SJCRH30 (cell line): ENCODE measurements around the gene BHMT2. TPM values are rescaled to one million over a fixed set of nuclear protein-coding genes. Genes with fewer than 3 reads are reported as not detected.

ENCODE experiments used
- DNase-seq, 2 experiments: peaks; one replicate each; pipeline ENCODE4 v3.0.0-alpha.2; 2015 to 2020
- H3K27ac ChIP-seq: fragments of 250-450 bp; sonication (Bioruptor Pico); 2 replicates; pipeline ENCODE4 v1.5.1; 2020; ENCODE audit warnings: mild to moderate bottlenecking, moderate library complexity
- H3K27me3 ChIP-seq: fragments of 250-450 bp; sonication (Bioruptor Pico); 2 replicates; pipeline ENCODE4 v1.5.1; 2020; ENCODE audit warnings: mild to moderate bottlenecking, moderate library complexity
- H3K36me3 ChIP-seq: fragments of 250-450 bp; sonication (Bioruptor Pico); 2 replicates; pipeline ENCODE4 v1.5.1; 2020; ENCODE audit warnings: mild to moderate bottlenecking, moderate library complexity
- H3K4me1 ChIP-seq: fragments of 250-450 bp; sonication (Bioruptor Pico); 2 replicates; pipeline ENCODE4 v1.5.1; 2020; ENCODE audit warnings: mild to moderate bottlenecking, moderate library complexity
- H3K4me3 ChIP-seq: fragments of 250-450 bp; sonication (Bioruptor Pico); 2 replicates; pipeline ENCODE4 v1.5.1; 2020; ENCODE audit warnings: mild to moderate bottlenecking, moderate library complexity
- H3K9me3 ChIP-seq: fragments of 250-450 bp; sonication (Bioruptor Pico); replicated peaks from 2 replicates; pipeline ENCODE4 v1.5.1; 2020; ENCODE audit warnings: mild to moderate bottlenecking, moderate library complexity
- total RNA-seq: library from RNA; depleted of rRNA; stranded (reverse); fragments of >200 nt; shearing (Covaris generic); gene quantifications from 2 replicates; pipeline ENCODE4 v1.2.3, GENCODE V29; 2014; rRNA removed

The BHMT2 gene
- total RNA-seq, 1 experiment from 2014 or later: not detected

- Histone ChIP-seq H3K9me3 (no peaks in the 10 kb centered on the region), H3K27ac (no peak overlapping the region), H3K36me3 (no peaks in the 10 kb centered on the region), H3K27me3 (no peaks in the 10 kb centered on the region), H3K4me1 (no peaks in the 10 kb centered on the region), H3K4me3 (no peak overlapping the region)
- DNase-seq: peak in 1 of 2 experiments; percentile 17
Measured at GRCh38 chr5:79122973-79123372, 53.4 kb downstream of the BHMT2 start.

- H3K36me3 ChIP-seq: no peaks in the 10 kb centered on the region
Measured at GRCh38 chr5:79124607-79125006, 55.0 kb downstream of the BHMT2 start.

GRCh38 chr5:79130781-79131180, 61.2 kb downstream of the BHMT2 start:
- H3K27ac ChIP-seq: no peak overlapping the region
- no peaks in the 10 kb centered on the region for H3K36me3 ChIP-seq
- H3K9me3 ChIP-seq: no peaks in the 10 kb centered on the region
- peaks cover 8% of the 10 kb centered on the region for H3K4me1 ChIP-seq
- no peak overlapping the region for H3K4me3 ChIP-seq
- no peaks in the 10 kb centered on the region for H3K27me3 ChIP-seq
- DNase-seq: peak in 1 of 2 experiments; percentile 17

More at GRCh38 chr5:79124607-79125006, 55.0 kb downstream of the BHMT2 start:
- Histone ChIP-seq H3K4me1 (no peaks in the 10 kb centered on the region), H3K9me3 (no peaks in the 10 kb centered on the region), H3K27me3 (no peaks in the 10 kb centered on the region), H3K27ac (no peak overlapping the region), H3K4me3 (no peak overlapping the region)
- no peak for DNase-seq

GRCh38 chr5:79133121-79133656, 63.6 kb downstream of the BHMT2 start:
- Histone ChIP-seq H3K4me1 (peaks cover 8% of the 10 kb centered on the region), H3K4me3 (peak overlapping the region; percentile 42), H3K27ac (no peak overlapping the region), H3K27me3 (no peaks in the 10 kb centered on the region), H3K36me3 (no peaks in the 10 kb centered on the region), H3K9me3 (no peaks in the 10 kb centered on the region)
- DNase-seq: peak in 1 of 2 experiments; percentile 66

- Histone ChIP-seq H3K4me1 (peaks cover 8% of the 10 kb centered on the region), H3K9me3 (no peaks in the 10 kb centered on the region), H3K27me3 (no peaks in the 10 kb centered on the region), H3K27ac (no peak overlapping the region), H3K4me3 (peak overlapping the region; percentile 42), H3K36me3 (no peaks in the 10 kb centered on the region)
- DNase-seq: peak; percentile 69 to 89
Measured at GRCh38 chr5:79133657-79134451, 64.3 kb downstream of the BHMT2 start.

GRCh38 chr5:79135790-79136553, 66.4 kb downstream of the BHMT2 start:
- H3K4me3 ChIP-seq: no peak overlapping the region
- H3K9me3 ChIP-seq: no peaks in the 10 kb centered on the region

GRCh38 chr5:79136618-79137017, 67.1 kb downstream of the BHMT2 start:
- no peak for DNase-seq
- Histone ChIP-seq H3K36me3 (no peaks in the 10 kb centered on the region), H3K27ac (no peak overlapping the region), H3K9me3 (no peaks in the 10 kb centered on the region), H3K4me1 (peaks cover 8% of the 10 kb centered on the region), H3K4me3 (no peak overlapping the region), H3K27me3 (no peaks in the 10 kb centered on the region)

More at GRCh38 chr5:79135790-79136553, 66.4 kb downstream of the BHMT2 start:
- peaks cover 8% of the 10 kb centered on the region for H3K4me1 ChIP-seq
- H3K36me3 ChIP-seq: no peaks in the 10 kb centered on the region
- DNase-seq: no peak
- H3K27me3 ChIP-seq: no peaks in the 10 kb centered on the region
- H3K27ac ChIP-seq: no peak overlapping the region

Other genes with a start within 250 kb of the BHMT2 start
- 15.2 and 16.4 TPM in 2 replicates for gene ARSB, start 84.5 kb upstream of the BHMT2 start, total RNA-seq
- not detected in 2 replicates for gene DMGDH, start 93 bp upstream of the BHMT2 start, total RNA-seq
- not detected in 2 replicates for gene BHMT, start 42.0 kb downstream of the BHMT2 start, total RNA-seq
- gene JMY, start 166.4 kb downstream of the BHMT2 start, total RNA-seq: 11.9 and 12.1 TPM in 2 replicates